HCT116 (cell line): ENCODE results near the gene PAPOLB. TPM values are rescaled to one million over a fixed set of nuclear protein-coding genes. Genes with fewer than 3 reads are reported as not detected.

Source experiments
- ATAC-seq: fragments of 200-7000 bp; cut with Tn5 transposase; 2 replicates; pipeline ENCODE4 v1.9.1; 2020; ENCODE audit warnings: mild to moderate bottlenecking, moderate library complexity
- BruUV-seq: library from RNA; stranded (reverse); fragments of 400-500 nt; replicated peaks from 2 replicates; lab custom pipeline; 2021; lab: Mats Ljungman, UMichigan
- CTCF ChIA-PET: fragments of 300-600 bp; sonication (Branson Sonifier 250); formaldehyde crosslinking; loops from one replicate; lab custom pipeline; 2021; ENCODE audit warnings: antibody characterized with exemption; lab: Charles Lee
- POLR2A ChIA-PET: fragments of 300-600, 350-600 bp; sonication (Branson Sonifier 250); formaldehyde crosslinking; loops from one replicate; lab custom pipeline; 2021; ENCODE audit warnings: antibody characterized with exemption; lab: Charles Lee
- RAD21 ChIA-PET, 2 experiments: fragments of 300-600 bp; sonication (Branson Sonifier 250); formaldehyde crosslinking; loops; one replicate each; lab custom pipeline; 2023; ENCODE audit warnings: low total read pairs in 2 of 2; ENCODE audit not compliant: uncharacterized antibody in 2 of 2, unreplicated experiment in 2 of 2, low non-redundant PET in 1 of 2; lab: Charles Lee
- DNase-seq: peaks from one replicate; pipeline ENCODE4 v3.0.0-alpha.2; 2010; ENCODE audit warnings: low read depth, low spot score
- H2AFZ ChIP-seq: fragments of 200-600 bp; shearing (Covaris generic), sonication (generic); 2 replicates; pipeline ENCODE4 v1.6.1; 2017; ENCODE audit warnings: low read depth, mixed run types, mixed read lengths, antibody characterized with exemption, low read length; ENCODE audit not compliant: poor library complexity, severe bottlenecking
- H3K27ac ChIP-seq: 2 replicates; pipeline ENCODE4 v1.5.1; 2012; ENCODE audit warnings: low read depth, low read length
- H3K27me3 ChIP-seq: fragments of 200-600 bp; sonication (generic); 2 replicates; pipeline ENCODE4 v1.6.1; 2016; ENCODE audit warnings: mixed run types, low read length, mixed read lengths; ENCODE audit not compliant: insufficient read depth
- H3K36me3 ChIP-seq, 2 experiments: fragments of 200-500 bp in 1 of 2; fragments of 200-600 bp in 1 of 2; sonication (Bioruptor generic) in 1 of 2; sonication (generic) in 1 of 2; 2 replicates each; pipeline versions ENCODE4 v1.5.1 to v1.6.1; 2014 to 2016; ENCODE audit warnings: low read length in 2 of 2, inconsistent platforms in 1 of 2, mixed read lengths in 1 of 2, mixed run types in 1 of 2; ENCODE audit not compliant: insufficient read depth in 2 of 2, control insufficient read depth in 1 of 2
- H3K4me1 ChIP-seq, 2 experiments: fragments of 200-600 bp in 1 of 2; sonication (generic) in 1 of 2; 2 replicates each; pipeline versions ENCODE4 v1.5.1 to v1.6.1; 2012 to 2017; ENCODE audit warnings: low read length in 2 of 2, inconsistent platforms in 1 of 2, mild to moderate bottlenecking in 1 of 2, mixed read lengths in 1 of 2, mixed run types in 1 of 2, moderate library complexity in 1 of 2; ENCODE audit not compliant: insufficient read depth in 2 of 2, control insufficient read depth in 1 of 2
- H3K4me2 ChIP-seq: fragments of 200-600 bp; sonication (generic); 2 replicates; pipeline ENCODE4 v1.6.1; 2017; ENCODE audit warnings: mixed run types, low read length, mixed read lengths
- H3K4me3 ChIP-seq, 2 experiments: fragments of 200-600 bp in 1 of 2; sonication (generic) in 1 of 2; replicated peaks in 1 of 2; 2 replicates each; pipeline ENCODE4 v1.5.1; 2011 to 2016; ENCODE audit warnings: low read length in 2 of 2, control low read depth in 1 of 2, low read depth in 1 of 2, mild to moderate bottlenecking in 1 of 2, mixed read lengths in 1 of 2, mixed run types in 1 of 2
- H3K79me2 ChIP-seq: fragments of 200-600 bp; sonication (generic); 2 replicates; pipeline ENCODE4 v1.6.1; 2017; ENCODE audit warnings: mild to moderate bottlenecking, mixed run types, low read length, moderate library complexity, mixed read lengths; ENCODE audit not compliant: insufficient read depth
- H3K9ac ChIP-seq: fragments of 200-600 bp; sonication (generic); 2 replicates; pipeline ENCODE4 v1.6.1; 2016; ENCODE audit warnings: low read length, mixed read lengths
- H3K9me2 ChIP-seq: fragments of 200-600 bp; sonication (generic), shearing (Covaris generic); 2 replicates; pipeline ENCODE4 v1.6.1; 2017; ENCODE audit warnings: mixed run types, mild to moderate bottlenecking, moderate library complexity; ENCODE audit not compliant: insufficient read depth
- H3K9me3 ChIP-seq, 2 experiments: fragments of 200-500 bp in 1 of 2; fragments of 200-600 bp in 1 of 2; sonication (Bioruptor generic) in 1 of 2; sonication (generic) in 1 of 2; 2 replicates each; pipeline ENCODE4 v1.6.1; 2014 to 2017; ENCODE audit warnings: low read length in 2 of 2, mixed read lengths in 2 of 2, inconsistent platforms in 1 of 2, low read depth in 1 of 2, mild to moderate bottlenecking in 1 of 2, mixed run types in 1 of 2, moderate library complexity in 1 of 2; ENCODE audit not compliant: control insufficient read depth in 1 of 2, insufficient read depth in 1 of 2
- H4K20me1 ChIP-seq: fragments of 200-600 bp; sonication (generic), shearing (Covaris generic); 2 replicates; pipeline ENCODE4 v1.6.1; 2017; ENCODE audit warnings: mixed run types, mild to moderate bottlenecking, moderate library complexity; ENCODE audit not compliant: insufficient read depth
- CBX3 ChIP-seq: IDR thresholded peaks from 2 replicates; pipeline ENCODE4 v1.6.1; 2012; ENCODE audit warnings: low read depth
- EGR1 ChIP-seq: IDR thresholded peaks from 2 replicates; pipeline ENCODE4 v1.6.1; 2012; ENCODE audit warnings: low read depth
- ELF1 ChIP-seq: IDR thresholded peaks from 2 replicates; pipeline ENCODE4 v1.6.1; 2012; ENCODE audit warnings: low read depth, borderline replicate concordance
- EZH2 ChIP-seq: fragments of 200-600 bp; sonication (generic); IDR thresholded peaks from 2 replicates; pipeline ENCODE4 v1.6.1; 2017; ENCODE audit warnings: antibody characterized with exemption, mixed run types
- EZH2phosphoT487 ChIP-seq: fragments of 200-600 bp; IDR thresholded peaks from 2 replicates; pipeline ENCODE4 v1.6.1; 2018; ENCODE audit warnings: antibody characterized with exemption, borderline replicate concordance
- POLR2AphosphoS5 ChIP-seq: IDR thresholded peaks from 2 replicates; pipeline ENCODE4 v1.6.1; 2011; ENCODE audit warnings: mild to moderate bottlenecking, low read depth, low read length, moderate library complexity
- SIN3A ChIP-seq: IDR thresholded peaks from 2 replicates; pipeline ENCODE4 v1.6.1; 2012; ENCODE audit warnings: low read depth
- SP1 ChIP-seq: IDR thresholded peaks from 2 replicates; pipeline ENCODE4 v1.6.1; 2012; ENCODE audit warnings: low read depth
- TCF7L2 ChIP-seq: IDR thresholded peaks from 2 replicates; pipeline ENCODE4 v1.7.0; 2011; ENCODE audit warnings: borderline replicate concordance, inconsistent platforms; ENCODE audit not compliant: insufficient read depth, insufficient read length; ENCODE audit errors: extremely low read depth
- YY1 ChIP-seq: IDR thresholded peaks from 2 replicates; pipeline ENCODE4 v1.6.1; 2011; ENCODE audit warnings: low read length, low read depth, moderate library complexity, mild to moderate bottlenecking; ENCODE audit not compliant: insufficient replicate concordance; ENCODE audit errors: extremely low read depth
- ZFX ChIP-seq: fragments of 450-650 bp; IDR thresholded peaks from 2 replicates; pipeline ENCODE4 v1.6.1; 2017
- ZNF274 ChIP-seq: fragments of 200-500 bp; sonication (Bioruptor generic); IDR thresholded peaks from 2 replicates; pipeline ENCODE4 v1.6.1; 2014; ENCODE audit warnings: mild to moderate bottlenecking, low read depth, low read length, inconsistent platforms
- intact Hi-C: fragments of 100-400 bp; cut with micrococcal nuclease; formaldehyde crosslinking; loops from 2 replicates; pipeline ENCODE4 v1.10.0; 2022
- total RNA-seq: library from RNA; stranded (reverse); gene quantifications from one replicate; pipeline ENCODE4 v1.2.1, GENCODE V29; 2021; ENCODE audit not compliant: unreplicated experiment
- TF ChIP-seq, protein P1 (sequence below), 3 experiments: fragments of 200-600 bp in 1 of 3; sonication (generic) in 1 of 3; IDR thresholded peaks in 2 of 3; conservative IDR thresholded peaks in 1 of 3; 2 replicates each; pipeline ENCODE4 v1.5.1; 2012 to 2017; ENCODE audit warnings: low read depth in 2 of 3, low read length in 2 of 3, antibody characterized with exemption in 1 of 3, borderline replicate concordance in 1 of 3, control low read depth in 1 of 3, mild to moderate bottlenecking in 1 of 3, mixed read lengths in 1 of 3, mixed run types in 1 of 3, moderate library complexity in 1 of 3; ENCODE audit not compliant: insufficient read depth in 1 of 3
- TF ChIP-seq, protein P2 (sequence below): IDR thresholded peaks from 2 replicates; pipeline ENCODE4 v1.6.1; 2012
- TF ChIP-seq, protein P3 (sequence below): IDR thresholded peaks from 2 replicates; pipeline ENCODE4 v1.6.1; 2012
- TF ChIP-seq, protein P4 (sequence below): IDR thresholded peaks from 2 replicates; pipeline ENCODE4 v1.6.1; 2012; ENCODE audit warnings: low read depth

PAPOLB gene
- total RNA-seq, 1 experiment from 2014 or later = 0.20 TPM

DNA sequence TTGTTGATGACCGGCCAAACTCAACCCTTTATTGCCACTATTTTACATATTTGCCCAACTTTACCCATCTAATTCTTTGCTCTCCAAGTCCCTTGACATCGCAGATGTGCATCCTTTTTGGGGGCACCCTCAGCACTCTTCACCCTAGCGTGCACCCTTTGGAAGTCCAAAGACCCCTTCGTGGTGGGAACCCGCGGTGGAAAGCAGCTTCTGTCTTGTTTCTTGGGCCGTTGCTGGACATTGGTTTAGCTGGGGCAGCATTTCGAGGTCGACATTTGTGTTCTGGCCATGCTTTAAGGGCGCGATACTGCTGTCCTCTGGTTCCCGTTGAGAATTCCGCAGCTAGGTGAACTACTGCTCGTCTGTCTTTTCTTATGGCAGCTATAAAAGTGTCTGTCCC lies 326 bp upstream of the PAPOLB start (continued):
- TF ChIP-seq, protein P1, sequence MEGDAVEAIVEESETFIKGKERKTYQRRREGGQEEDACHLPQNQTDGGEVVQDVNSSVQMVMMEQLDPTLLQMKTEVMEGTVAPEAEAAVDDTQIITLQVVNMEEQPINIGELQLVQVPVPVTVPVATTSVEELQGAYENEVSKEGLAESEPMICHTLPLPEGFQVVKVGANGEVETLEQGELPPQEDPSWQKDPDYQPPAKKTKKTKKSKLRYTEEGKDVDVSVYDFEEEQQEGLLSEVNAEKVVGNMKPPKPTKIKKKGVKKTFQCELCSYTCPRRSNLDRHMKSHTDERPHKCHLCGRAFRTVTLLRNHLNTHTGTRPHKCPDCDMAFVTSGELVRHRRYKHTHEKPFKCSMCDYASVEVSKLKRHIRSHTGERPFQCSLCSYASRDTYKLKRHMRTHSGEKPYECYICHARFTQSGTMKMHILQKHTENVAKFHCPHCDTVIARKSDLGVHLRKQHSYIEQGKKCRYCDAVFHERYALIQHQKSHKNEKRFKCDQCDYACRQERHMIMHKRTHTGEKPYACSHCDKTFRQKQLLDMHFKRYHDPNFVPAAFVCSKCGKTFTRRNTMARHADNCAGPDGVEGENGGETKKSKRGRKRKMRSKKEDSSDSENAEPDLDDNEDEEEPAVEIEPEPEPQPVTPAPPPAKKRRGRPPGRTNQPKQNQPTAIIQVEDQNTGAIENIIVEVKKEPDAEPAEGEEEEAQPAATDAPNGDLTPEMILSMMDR (IDR thresholded peaks at IDR 0.05 in 2 of 3, conservative IDR thresholded peaks at IDR 0.05 in 1 of 3; ENCODE audit: borderline replicate concordance in 1 of 3, insufficient read depth in 1 of 3, low read depth in 2 of 3, low read length in 2 of 3) = no peak
- TF ChIP-seq ZFX = no peak
- TF ChIP-seq EZH2 = no peak
- TF ChIP-seq YY1 = no peak
- no peak for TF ChIP-seq SIN3A
- no peak for TF ChIP-seq SP1

DNA sequence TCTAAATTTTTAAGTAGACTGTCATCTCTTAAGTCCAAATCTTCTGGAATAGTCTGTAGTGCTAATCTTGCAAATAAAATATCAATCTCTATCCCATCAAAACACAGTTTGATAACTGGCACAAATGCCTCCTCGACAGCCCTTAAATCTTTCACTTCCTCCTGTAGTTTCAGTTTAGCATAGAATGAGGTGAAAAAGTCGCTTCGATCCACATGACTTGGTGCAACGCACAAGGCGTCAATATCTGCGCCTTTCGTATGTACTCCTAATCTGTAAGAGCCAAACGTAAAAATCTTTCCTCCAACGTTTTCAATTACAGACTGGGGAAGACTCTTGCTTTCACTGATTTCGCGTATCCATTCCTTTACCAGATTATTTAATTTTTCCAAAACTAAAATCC lies 603 bp downstream of the PAPOLB start:
- ChIA-PET CTCF (no interaction called here), POLR2A (no interaction called here), RAD21 (no interaction called here)
- Histone ChIP-seq H3K9ac (no peak overlapping the region), H3K27me3 (no peaks in the 10 kb centered on the region), H4K20me1 (no peaks in the 10 kb centered on the region), H3K9me3 (no peaks in the 10 kb centered on the region), H3K4me3 (no peak overlapping the region), H2AFZ (no peak overlapping the region), H3K4me2 (no peak overlapping the region), H3K79me2 (no peaks in the 10 kb centered on the region), H3K9me2 (no peaks in the 10 kb centered on the region), H3K27ac (no peak overlapping the region), H3K4me1 (no peaks in the 10 kb centered on the region), H3K36me3 (no peaks in the 10 kb centered on the region)
- intact Hi-C loops = no loop called here
- no peak for ATAC-seq
- BruUV-seq = no TSS peak
- TF ChIP-seq, protein P2, sequence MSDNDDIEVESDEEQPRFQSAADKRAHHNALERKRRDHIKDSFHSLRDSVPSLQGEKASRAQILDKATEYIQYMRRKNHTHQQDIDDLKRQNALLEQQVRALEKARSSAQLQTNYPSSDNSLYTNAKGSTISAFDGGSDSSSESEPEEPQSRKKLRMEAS = no peak
- TF ChIP-seq EZH2phosphoT487 (no peak), ZNF274 (no peak), TCF7L2 (no peak), EGR1 (no peak), YY1 (no peak), POLR2AphosphoS5 (no peak), CBX3 (no peak), ELF1 (no peak)
- TF ChIP-seq, protein P3, sequence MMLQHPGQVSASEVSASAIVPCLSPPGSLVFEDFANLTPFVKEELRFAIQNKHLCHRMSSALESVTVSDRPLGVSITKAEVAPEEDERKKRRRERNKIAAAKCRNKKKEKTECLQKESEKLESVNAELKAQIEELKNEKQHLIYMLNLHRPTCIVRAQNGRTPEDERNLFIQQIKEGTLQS = no peak
- TF ChIP-seq, protein P1 (IDR thresholded peaks at IDR 0.05 in 2 of 3, conservative IDR thresholded peaks at IDR 0.05 in 1 of 3; ENCODE audit: borderline replicate concordance in 1 of 3, insufficient read depth in 1 of 3, low read depth in 2 of 3, low read length in 2 of 3) = no peak
- TF ChIP-seq, protein P4, sequence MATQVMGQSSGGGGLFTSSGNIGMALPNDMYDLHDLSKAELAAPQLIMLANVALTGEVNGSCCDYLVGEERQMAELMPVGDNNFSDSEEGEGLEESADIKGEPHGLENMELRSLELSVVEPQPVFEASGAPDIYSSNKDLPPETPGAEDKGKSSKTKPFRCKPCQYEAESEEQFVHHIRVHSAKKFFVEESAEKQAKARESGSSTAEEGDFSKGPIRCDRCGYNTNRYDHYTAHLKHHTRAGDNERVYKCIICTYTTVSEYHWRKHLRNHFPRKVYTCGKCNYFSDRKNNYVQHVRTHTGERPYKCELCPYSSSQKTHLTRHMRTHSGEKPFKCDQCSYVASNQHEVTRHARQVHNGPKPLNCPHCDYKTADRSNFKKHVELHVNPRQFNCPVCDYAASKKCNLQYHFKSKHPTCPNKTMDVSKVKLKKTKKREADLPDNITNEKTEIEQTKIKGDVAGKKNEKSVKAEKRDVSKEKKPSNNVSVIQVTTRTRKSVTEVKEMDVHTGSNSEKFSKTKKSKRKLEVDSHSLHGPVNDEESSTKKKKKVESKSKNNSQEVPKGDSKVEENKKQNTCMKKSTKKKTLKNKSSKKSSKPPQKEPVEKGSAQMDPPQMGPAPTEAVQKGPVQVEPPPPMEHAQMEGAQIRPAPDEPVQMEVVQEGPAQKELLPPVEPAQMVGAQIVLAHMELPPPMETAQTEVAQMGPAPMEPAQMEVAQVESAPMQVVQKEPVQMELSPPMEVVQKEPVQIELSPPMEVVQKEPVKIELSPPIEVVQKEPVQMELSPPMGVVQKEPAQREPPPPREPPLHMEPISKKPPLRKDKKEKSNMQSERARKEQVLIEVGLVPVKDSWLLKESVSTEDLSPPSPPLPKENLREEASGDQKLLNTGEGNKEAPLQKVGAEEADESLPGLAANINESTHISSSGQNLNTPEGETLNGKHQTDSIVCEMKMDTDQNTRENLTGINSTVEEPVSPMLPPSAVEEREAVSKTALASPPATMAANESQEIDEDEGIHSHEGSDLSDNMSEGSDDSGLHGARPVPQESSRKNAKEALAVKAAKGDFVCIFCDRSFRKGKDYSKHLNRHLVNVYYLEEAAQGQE = no peak
- DNase-seq = no peak
